Erythroblast (primary cell): ENCODE results near the gene ADGRL4.
"Not testable (repeated sequence)": the region's sequence is repeated elsewhere in the genome, so short reads cannot be mapped to it uniquely, and the experiment has no call there.

Experiments
- DNase-seq, 2 experiments: peaks; one replicate each; lab custom pipeline; 2025; lab: John Stamatoyannopoulos, UW
- GATA1 ChIP-seq: IDR thresholded peaks from 2 replicates; pipeline ENCODE4 v1.6.1; 2011; ENCODE audit warnings: low read depth, mild to moderate bottlenecking, control low read depth, low read length, moderate library complexity
- POLR2A ChIP-seq: IDR thresholded peaks from 2 replicates; pipeline ENCODE4 v1.6.1; 2011; ENCODE audit warnings: mild to moderate bottlenecking, low read length

Gene ADGRL4

DNA sequence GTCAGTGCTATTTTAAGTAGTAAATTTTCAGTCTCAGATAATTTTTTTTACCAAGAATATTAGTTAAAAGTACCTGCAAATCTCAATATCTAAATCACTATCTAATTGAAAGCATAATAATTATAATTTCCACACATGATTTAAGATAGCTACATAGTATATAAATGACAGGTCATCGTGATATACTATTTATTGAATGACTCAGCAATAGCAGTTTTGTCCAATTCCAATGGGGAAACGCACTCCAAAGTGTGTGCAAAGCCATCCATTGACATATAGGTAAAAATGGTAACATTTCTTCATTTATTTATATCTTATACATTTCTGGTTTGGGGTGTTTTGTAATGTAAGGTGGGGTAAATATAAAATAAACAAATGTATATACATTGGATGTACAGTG lies 19.5 kb downstream of the ADGRL4 start:
- DNase-seq: no peak
- TF ChIP-seq GATA1 (no peak), POLR2A (no peak)

DNA sequence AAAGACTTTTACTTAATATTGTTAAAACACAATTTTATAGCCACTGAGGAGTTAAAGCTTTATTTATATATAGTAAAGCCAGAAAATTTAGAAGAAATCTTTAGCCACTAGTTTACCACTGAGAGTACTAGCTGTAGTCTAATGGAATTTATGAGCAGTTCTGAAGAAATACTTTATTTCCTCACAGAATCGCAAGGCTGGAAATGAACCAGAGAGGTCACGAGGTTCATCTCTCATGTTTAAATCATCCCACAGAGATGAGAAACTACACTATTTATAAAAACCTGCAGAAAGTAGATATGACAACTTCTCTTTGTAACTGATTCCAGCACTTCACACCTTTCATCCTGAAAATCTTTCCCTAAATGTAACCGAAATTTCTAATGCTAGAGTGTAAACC lies 26.0 kb downstream of the ADGRL4 start:
- no peak for DNase-seq
- TF ChIP-seq GATA1: no peak
- no peak for TF ChIP-seq POLR2A

DNA sequence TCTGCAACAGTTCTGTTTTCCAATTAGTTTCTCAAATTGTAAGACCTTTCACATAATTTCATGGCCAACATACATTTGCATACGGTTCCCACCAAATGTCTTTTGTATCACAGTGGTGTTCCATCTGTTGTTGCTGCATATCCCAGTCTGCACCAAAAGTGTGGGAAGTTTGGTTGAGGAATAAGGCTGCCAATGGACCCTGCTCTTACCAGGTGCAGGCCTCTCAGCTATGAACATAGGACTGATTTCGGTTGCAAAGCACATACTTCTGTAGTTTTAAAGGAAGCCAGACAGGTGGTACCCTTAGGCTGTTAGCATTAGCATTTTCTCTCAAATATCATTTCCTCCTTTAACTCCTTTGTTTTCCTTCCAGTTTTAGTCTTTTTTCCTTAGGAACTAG lies 33.8 kb downstream of the ADGRL4 start:
- no peak for TF ChIP-seq POLR2A
- TF ChIP-seq GATA1: no peak
- no peak for DNase-seq

DNA sequence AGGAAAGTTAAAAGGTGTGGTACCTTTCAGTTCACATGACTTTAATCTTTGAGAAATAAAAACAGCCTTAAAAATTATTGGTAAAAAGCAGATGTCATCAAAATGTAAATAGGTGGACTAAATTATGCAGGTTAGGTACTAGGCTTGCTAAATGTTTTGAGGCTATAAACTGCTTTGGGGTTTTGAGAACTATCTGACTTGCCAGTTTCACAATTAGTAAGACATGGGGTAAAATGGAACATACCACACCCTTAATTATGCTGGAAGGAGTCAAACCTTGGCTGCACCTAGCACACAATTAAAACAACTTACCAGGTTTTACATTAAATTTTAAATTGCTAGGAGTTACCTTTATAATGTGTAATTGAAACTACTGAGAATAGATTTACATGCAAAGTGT lies 39.4 kb downstream of the ADGRL4 start:
- not testable (repeated sequence) for DNase-seq

DNA sequence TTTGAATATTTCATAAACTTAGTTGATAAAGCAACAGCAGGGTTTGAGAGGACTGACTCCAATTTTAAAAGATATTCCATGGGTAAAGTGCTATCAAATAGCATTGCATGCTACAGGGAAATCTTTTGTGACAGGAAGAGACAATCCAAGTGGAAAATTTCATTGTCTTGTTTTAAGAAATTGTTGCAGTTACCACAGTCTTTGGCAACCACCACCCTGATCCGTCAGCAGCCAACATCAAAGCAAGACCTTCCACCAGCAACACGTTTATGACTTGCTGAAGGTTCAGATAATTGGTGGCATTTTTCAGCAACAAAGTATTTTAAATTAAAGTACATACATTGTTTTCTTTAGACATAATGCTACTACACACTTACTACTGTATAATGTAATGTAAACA lies 47.8 kb downstream of the ADGRL4 start:
- TF ChIP-seq POLR2A: no peak
- no peak for TF ChIP-seq GATA1
- no peak for DNase-seq

DNA sequence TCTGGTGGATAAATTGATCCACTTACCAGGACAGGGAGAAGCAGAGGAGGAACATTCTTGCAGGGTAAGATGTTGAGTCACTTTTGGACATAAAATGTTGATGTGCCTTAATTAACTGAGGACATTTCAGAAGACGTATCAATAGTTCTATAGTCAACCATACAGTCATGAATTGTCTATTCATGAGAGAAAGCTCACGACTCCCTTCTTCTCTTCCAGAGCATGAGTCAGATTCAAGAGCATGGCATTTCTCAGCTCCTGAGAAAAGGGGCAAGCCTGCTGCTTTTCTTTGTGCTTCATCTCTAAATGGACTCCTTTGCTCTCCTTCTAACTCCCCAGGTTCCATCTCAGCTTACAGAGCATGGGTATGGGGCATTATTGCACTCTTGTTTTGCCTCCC lies 55.7 kb downstream of the ADGRL4 start:
- DNase-seq: no peak
- TF ChIP-seq GATA1: no peak
- TF ChIP-seq POLR2A: no peak

DNA sequence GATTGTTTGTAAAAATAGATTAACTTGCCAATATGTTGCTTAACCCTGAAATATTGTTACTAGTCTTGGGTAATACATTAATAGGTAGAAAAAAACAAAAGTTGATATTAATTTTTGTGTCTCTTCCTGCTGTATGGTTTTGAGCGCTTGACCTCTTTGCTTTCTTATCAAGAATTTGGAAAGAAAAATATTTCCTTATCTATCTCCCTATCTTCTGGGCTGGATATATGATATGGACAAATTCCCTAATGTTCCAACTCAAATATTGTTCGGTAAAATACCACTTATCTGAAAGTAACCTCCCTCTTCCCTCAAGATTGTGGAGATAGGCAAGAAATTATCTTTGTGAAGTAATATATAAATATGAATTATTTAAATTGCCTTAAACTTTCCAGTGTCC lies 57.3 kb downstream of the ADGRL4 start:
- DNase-seq: no peak
- TF ChIP-seq GATA1: no peak
- TF ChIP-seq POLR2A: no peak

DNA sequence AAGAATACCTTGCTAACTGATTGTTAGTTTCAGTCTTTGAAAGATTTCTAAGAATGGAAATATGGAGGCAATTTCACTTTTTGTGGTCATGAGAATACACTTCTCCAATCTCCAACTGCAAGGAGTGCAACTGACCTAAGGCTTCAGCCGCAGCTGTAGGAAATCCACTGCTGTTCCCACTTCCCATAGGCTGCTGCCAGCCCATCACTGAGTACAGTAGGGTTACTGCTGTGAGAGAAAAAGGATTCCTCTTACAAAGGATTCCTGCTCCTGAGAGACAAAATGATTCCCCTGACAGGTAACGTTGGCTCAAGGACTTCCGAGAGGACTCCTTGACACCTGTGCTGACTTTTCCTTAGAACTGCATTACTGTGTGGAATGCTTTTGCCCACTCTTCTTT lies 87.4 kb downstream of the ADGRL4 start:
- no peak for TF ChIP-seq POLR2A
- TF ChIP-seq GATA1: no peak
- no peak for DNase-seq

DNA sequence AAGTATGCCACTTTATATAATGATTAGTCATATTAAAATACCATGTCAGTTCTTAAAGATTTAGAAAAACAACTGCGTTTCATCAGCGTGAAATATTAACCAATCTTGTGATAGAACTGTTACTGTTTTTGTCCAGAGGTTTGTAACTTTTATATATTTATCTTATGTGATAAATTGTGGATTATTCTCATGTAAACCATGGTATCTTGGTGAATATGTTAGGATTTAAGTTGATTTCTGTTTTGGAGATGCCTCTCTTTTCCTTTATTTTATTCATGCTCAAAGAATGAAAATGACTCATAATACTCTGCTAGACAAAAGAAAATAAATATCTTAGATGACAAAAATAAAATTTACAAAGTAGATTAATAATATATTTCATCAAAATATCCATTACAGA lies 88.4 kb downstream of the ADGRL4 start:
- no peak for TF ChIP-seq POLR2A
- TF ChIP-seq GATA1: no peak
- DNase-seq: no peak

DNA sequence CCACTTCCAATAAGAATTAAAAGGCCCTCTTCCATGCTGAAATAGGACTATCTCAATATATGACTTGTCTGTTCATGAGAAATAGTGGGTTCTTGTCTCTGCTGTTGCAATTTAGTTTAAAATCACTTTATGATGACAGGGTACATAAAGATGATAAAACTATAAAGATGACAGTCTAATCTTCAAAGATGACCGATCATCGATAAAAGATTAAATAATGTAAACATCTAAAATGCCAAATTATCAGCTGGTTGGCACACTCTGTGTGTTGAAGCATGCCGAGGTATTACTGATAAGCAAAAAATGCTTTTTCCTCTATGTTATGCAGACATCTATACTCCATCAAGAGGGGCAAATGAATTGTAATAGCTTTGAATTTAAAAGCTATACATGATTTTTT lies 89.5 kb downstream of the ADGRL4 start:
- no peak for DNase-seq
- no peak for TF ChIP-seq GATA1
- TF ChIP-seq POLR2A: no peak

DNA sequence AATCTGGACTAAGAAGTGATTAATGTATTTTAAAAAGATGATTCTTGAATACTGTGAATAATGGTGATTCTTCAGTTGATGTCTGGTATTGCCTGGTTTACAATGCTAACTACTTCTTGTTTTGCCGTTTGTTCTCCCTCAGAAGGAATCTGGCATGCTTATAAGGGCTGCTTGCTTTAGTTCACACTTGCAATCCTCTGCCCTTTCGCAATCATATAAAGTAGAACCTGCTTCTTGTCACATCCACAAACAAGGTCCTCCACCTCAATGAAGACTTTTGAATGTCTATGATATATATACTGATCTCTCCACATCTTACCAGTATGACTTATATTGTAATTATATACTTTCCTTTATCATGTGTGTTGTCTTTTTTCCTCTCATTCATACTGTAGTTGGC lies 92.6 kb downstream of the ADGRL4 start:
- no peak for DNase-seq
- no peak for TF ChIP-seq GATA1
- no peak for TF ChIP-seq POLR2A

DNA sequence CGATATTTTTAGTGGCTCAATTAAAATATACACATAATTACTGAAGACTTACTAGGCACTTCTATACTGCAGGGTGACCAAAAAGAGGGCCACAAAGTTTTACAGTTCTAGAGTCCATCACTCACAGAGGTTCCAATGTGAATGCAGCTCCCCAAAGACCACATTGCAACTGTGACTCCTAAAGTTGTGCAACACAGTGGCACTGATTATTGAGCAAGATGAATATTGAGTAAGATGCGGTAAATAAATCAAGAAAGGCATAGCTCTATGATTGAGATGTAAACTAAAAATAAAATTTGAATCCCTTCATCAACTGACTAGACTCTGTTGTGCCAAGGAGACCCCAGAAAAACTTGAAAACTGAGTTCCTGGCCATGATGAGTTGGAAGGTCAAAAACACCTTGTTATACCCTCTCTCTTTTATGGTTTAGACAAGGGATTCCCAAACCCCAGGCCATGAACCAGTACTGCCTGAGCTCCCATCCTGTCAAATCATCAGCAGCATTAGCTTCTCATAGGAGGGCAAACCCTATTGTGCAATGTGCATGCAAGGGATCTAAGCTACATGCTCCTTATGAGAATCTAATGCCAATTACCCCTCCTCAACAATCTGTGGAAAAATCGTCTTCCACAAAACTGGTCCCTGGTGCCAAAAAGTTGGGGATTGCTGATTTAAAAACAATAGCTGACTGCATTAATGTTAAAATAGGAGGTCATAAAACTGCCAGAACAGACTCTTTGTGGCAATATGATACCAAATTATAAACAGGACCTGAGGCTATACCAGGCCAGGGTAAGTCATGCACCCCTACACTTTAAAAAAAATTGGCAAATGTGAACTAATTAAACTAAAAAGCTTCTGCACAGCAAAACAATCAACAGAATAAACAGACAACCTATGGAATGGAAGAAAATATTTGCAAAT lies 94.3 kb downstream of the ADGRL4 start:
- no peak for DNase-seq
- TF ChIP-seq POLR2A (no peak), GATA1 (no peak)

DNA sequence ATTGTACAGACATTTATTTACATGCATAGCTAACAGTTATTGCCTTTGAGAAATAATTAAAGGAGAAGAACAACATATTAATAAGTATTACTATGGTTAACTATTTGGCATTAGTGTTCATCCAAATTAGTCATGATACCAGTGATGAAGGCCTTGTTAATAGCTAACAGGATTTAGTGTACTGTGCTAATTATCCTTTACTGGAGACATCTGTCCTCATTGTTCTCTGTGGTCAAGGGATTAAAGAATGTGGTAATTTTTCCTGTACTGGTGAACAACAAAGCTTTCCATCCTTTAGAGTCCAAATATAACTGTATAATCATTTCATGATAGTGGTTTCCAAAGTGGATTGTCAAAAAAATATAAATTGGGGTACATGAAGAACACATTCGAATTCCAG lies 103.9 kb downstream of the ADGRL4 start:
- TF ChIP-seq GATA1 (no peak), POLR2A (no peak)
- DNase-seq: no peak

DNA sequence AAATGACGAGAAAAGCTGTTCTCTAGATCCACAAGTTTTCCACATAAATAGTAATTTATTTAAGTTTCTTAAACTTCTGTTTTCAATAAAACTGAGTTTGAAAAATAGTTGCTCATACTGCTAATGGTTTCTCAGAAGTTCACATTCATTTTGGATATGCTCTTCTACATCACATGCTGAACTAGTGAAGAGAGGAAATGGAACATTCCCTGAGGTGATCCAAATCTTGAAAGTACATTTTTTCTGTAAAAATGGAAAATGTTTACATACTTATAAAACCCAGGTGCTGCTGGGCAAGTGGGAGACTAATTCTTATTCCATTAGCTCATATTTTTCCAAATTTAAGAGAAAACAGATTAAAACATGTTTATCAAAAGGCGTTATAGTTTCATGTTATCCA lies 111.7 kb downstream of the ADGRL4 start:
- TF ChIP-seq POLR2A (no peak), GATA1 (no peak)
- DNase-seq: no peak

DNA sequence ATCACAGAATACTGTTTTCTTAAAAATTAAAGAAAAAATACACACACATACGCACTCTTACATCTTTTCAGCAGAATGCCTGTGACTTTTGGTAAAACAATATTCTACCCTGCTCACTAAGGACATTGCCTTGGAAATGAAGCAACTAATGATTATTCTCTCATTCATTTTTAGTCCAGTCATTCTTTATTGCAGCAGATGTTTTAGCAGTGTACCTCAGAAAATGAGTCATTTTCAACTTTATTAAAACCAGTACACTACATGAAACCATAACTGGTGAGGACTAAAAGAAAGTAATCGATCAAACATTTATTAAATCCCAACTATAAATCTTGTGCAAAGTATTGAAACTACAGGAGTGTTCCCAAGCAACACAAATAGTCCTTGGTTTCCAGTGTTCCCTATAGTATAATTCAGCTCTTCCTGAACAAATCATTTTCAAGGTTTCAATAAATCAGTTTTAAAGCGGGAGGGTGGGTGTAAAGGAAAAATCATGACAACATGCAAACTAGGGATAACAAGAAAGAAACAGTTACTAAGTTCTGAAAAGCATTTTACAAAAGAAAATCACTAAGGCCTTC lies 114.2 kb downstream of the ADGRL4 start:
- TF ChIP-seq POLR2A (no peak), GATA1 (no peak)
- no peak for DNase-seq

DNA sequence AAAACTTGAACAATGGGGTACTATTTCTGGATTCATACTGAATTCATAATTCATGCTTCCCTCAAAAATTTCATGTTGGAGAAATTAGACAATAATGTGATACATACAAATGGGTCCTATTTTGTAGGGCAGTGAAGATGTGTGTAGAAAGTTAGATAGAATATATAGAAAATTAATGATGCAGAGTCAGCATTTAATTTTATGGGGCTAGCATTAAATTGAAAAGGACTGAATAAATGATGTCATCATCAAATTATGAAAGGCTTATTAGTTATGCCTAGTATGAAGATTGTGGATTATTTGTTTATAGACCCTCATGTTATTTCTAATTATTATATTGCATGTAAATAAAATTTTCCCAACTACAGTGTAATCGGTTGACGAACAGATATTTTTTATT lies 119.1 kb downstream of the ADGRL4 start:
- TF ChIP-seq POLR2A (no peak), GATA1 (no peak)
- no peak for DNase-seq
